CD14-positive monocyte (primary cell): ENCODE results near the gene CEP170B. TPM values are rescaled to one million over a fixed set of nuclear protein-coding genes. Genes with fewer than 3 reads are reported as not detected.

Experiments
- DNase-seq, 3 donors: peaks; one replicate each; pipeline ENCODE4 v3.0.0-alpha.2; 2011 to 2022
- H2AFZ ChIP-seq: 2 replicates; pipeline ENCODE4 v1.6.0; 2012; ENCODE audit warnings: mild to moderate bottlenecking, low read depth, low read length, inconsistent platforms; ENCODE audit not compliant: insufficient read depth, poor library complexity, severe bottlenecking
- H3K27ac ChIP-seq, 2 donors: 1 replicate in 1 of 2; 2 replicates in 1 of 2; pipeline ENCODE4 v1.5.1; 2012 to 2013; ENCODE audit warnings: low read length in 2 of 2, control low read depth in 1 of 2, inconsistent platforms in 1 of 2, low read depth in 1 of 2, mild to moderate bottlenecking in 1 of 2
- H3K27me3 ChIP-seq, 2 donors: one replicate each; pipeline versions ENCODE4 v1.6.0 to v1.6.1; 2011 to 2013; ENCODE audit warnings: low read length in 2 of 2; ENCODE audit not compliant: control insufficient read depth in 2 of 2, insufficient read depth in 2 of 2
- H3K36me3 ChIP-seq, 2 donors: replicated peaks in 1 of 2; 1 replicate in 1 of 2; 2 replicates in 1 of 2; pipeline versions ENCODE4 v1.5.1 to v1.6.1; 2012 to 2013; ENCODE audit warnings: low read length in 2 of 2, control low read depth in 1 of 2, inconsistent platforms in 1 of 2, mild to moderate bottlenecking in 1 of 2; ENCODE audit not compliant: insufficient read depth in 2 of 2, control insufficient read depth in 1 of 2
- H3K4me1 ChIP-seq, 2 donors: 1 replicate in 1 of 2; 2 replicates in 1 of 2; pipeline versions ENCODE4 v1.5.1 to v1.6.1; 2012 to 2013; ENCODE audit warnings: low read length in 2 of 2, control low read depth in 1 of 2, inconsistent platforms in 1 of 2, mild to moderate bottlenecking in 1 of 2, moderate library complexity in 1 of 2; ENCODE audit not compliant: insufficient read depth in 2 of 2, control insufficient read depth in 1 of 2
- H3K4me2 ChIP-seq: replicated peaks from 2 replicates; pipeline ENCODE3; 2012; ENCODE audit warnings: low read length, moderate library complexity, mild to moderate bottlenecking; ENCODE audit not compliant: poor library complexity, severe bottlenecking; ENCODE audit errors: extremely low read depth
- H3K4me3 ChIP-seq, 3 experiments: fragments of 200-600 bp in 1 of 3; sonication (generic) in 1 of 3; replicated peaks in 1 of 3; 1 replicate in 2 of 3; 2 replicates in 1 of 3; pipeline ENCODE4 v1.5.1; 2011 to 2013; ENCODE audit warnings: low read length in 3 of 3, mild to moderate bottlenecking in 3 of 3, control low read depth in 2 of 3, low read depth in 2 of 3, inconsistent platforms in 1 of 3, moderate library complexity in 1 of 3
- H3K79me2 ChIP-seq: 2 replicates; pipeline ENCODE4 v1.6.0; 2012; ENCODE audit warnings: mild to moderate bottlenecking, control low read depth, inconsistent platforms, low read length, moderate library complexity; ENCODE audit not compliant: insufficient read depth
- H3K9ac ChIP-seq: 2 replicates; pipeline ENCODE4 v1.6.0; 2017; ENCODE audit warnings: low read length, mild to moderate bottlenecking; ENCODE audit not compliant: insufficient read depth, poor library complexity, severe bottlenecking
- H3K9me3 ChIP-seq, 2 donors: replicated peaks in 1 of 2; 1 replicate in 1 of 2; 2 replicates in 1 of 2; pipeline versions ENCODE4 v1.5.1 to v1.6.1; 2012 to 2013; ENCODE audit warnings: low read length in 2 of 2, control low read depth in 1 of 2; ENCODE audit not compliant: control insufficient read depth in 1 of 2, insufficient read depth in 1 of 2
- H4K20me1 ChIP-seq: 2 replicates; pipeline ENCODE4 v1.6.0; 2012; ENCODE audit warnings: mild to moderate bottlenecking, low read length, control low read depth, moderate library complexity; ENCODE audit not compliant: insufficient read depth
- H3K27ac Mint-ChIP-seq, 7 donors: one replicate each; pipeline ENCODE4 v1.8.0; 2020; ENCODE audit warnings: mild to moderate bottlenecking in 7 of 7, mixed read lengths in 7 of 7, moderate library complexity in 6 of 7, inconsistent platforms in 2 of 7
- H3K27me3 Mint-ChIP-seq, 3 donors: one replicate each; pipeline ENCODE4 v1.8.0; 2021 to 2022; ENCODE audit warnings: low read depth in 3 of 3, mild to moderate bottlenecking in 3 of 3, mixed read lengths in 3 of 3, moderate library complexity in 3 of 3, inconsistent platforms in 1 of 3
- H3K36me3 Mint-ChIP-seq, 2 donors: one replicate each; pipeline ENCODE4 v1.8.0; 2020; ENCODE audit warnings: mixed read lengths in 2 of 2, inconsistent platforms in 1 of 2, mild to moderate bottlenecking in 1 of 2
- H3K4me1 Mint-ChIP-seq: one replicate; pipeline ENCODE4 v1.8.0; 2020; ENCODE audit warnings: mild to moderate bottlenecking, mixed read lengths
- H3K4me3 Mint-ChIP-seq, 2 donors: one replicate each; pipeline ENCODE4 v1.8.0; 2020; ENCODE audit warnings: mild to moderate bottlenecking in 2 of 2, mixed read lengths in 2 of 2, moderate library complexity in 1 of 2
- H3K9me3 Mint-ChIP-seq, 7 donors: one replicate each; pipeline ENCODE4 v1.8.0; 2020 to 2022; ENCODE audit warnings: mixed read lengths in 7 of 7, mild to moderate bottlenecking in 6 of 7, moderate library complexity in 6 of 7, inconsistent platforms in 2 of 7
- CTCF ChIP-seq: fragments of 200-600 bp; IDR thresholded peaks from one replicate; pipeline ENCODE4 v1.8.0; 2022; ENCODE audit warnings: antibody characterized with exemption, mild to moderate bottlenecking
- WGBS: methylation state at CpG from one replicate; pipeline ENCODE4 v1.1.5; 2013; ENCODE audit warnings: missing lambda C conversion rate; ENCODE audit not compliant: insufficient coverage; 5-methylcytosine and 5-hydroxymethylcytosine counted together
- intact Hi-C, 2 donors: fragments of 100-400 bp; cut with micrococcal nuclease; formaldehyde crosslinking; loops; one replicate each; pipeline versions ENCODE4 v1.15.0 to v1.15.1; 2023
- polyA plus RNA-seq, 3 donors: library from polyadenylated mRNA; depleted of rRNA in 1 of 3; unstranded in 2 of 3; stranded (reverse) in 1 of 3; fragments of 300-500 nt in 2 of 3; fragments of >200 nt in 1 of 3; fragmentation: Illumina TruSeq in 2 of 3; gene quantifications; 1 replicate in 2 of 3; 2 replicates in 1 of 3; pipeline ENCODE4 v1.2.3, GENCODE V29; 2012 to 2021

Gene CEP170B
- polyA plus RNA-seq, 3 donors = 0.09 TPM; not detected in 2

DNA sequence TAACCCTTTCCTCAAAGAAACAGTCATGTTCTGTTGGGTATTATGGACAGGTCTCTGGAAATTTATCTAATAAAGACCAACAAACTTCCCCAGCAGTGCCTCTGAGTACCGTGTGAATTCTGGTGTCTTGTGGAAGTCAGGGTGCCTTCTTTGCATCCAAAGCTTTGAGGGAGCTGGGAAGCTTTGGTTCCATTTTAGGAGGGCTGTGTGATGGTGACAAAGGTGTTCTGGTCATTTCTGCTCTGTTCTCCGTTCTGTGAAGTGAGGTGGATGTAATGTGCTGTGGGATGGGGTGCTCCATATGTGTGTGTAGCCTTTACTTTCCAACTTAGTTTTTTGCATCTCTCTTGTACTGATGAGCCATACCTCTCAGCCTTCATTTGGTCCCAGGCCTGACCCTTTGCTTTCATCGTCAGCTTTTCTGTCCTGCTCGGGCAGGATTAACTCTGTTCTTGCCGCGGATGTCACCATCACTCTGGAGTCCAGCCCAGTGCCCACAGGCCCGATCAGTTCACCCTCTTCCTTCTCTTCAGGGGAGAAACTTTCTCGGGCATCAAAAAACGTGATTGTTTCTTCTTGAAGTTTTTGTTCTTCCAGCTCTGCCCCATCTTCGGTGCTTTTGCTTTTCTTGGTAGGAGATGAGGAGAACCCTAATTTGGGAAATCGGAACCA, 72.8 kb downstream of the CEP170B start:
- H3K79me2 ChIP-seq = no peaks in the 10 kb centered on the region
- intact Hi-C loops = no loop called here
- H2AFZ ChIP-seq = no peak overlapping the region
- no peak overlapping the region for H3K4me3 ChIP-seq
- peaks cover 7 to 38% of the 10 kb centered on the region in 2 donors for H3K27me3 ChIP-seq
- no peak overlapping the region for H3K9ac ChIP-seq
- peaks cover 0 to 4% of the 10 kb centered on the region in 2 donors for H3K36me3 Mint-ChIP-seq
- no peak for TF ChIP-seq CTCF
- peaks cover 0 to 4% (median 0%) of the 10 kb centered on the region in 7 donors for H3K9me3 Mint-ChIP-seq
- H3K4me3 Mint-ChIP-seq = peak overlapping the region in 1 of 2 donors; percentile 17
- H3K27ac ChIP-seq = no peak overlapping the region
- no peaks in the 10 kb centered on the region for H3K36me3 ChIP-seq
- peaks cover 0 to 3% of the 10 kb centered on the region in 2 donors for H3K9me3 ChIP-seq
- H3K4me1 ChIP-seq = peaks cover 2 to 4% of the 10 kb centered on the region in 2 donors
- H3K4me1 Mint-ChIP-seq = no peaks in the 10 kb centered on the region
- no peak for DNase-seq
- no peak overlapping the region for H3K4me2 ChIP-seq
- WGBS = 90% methylated on average over 6 of the region's 11 CpGs
- no peaks in the 10 kb centered on the region for H4K20me1 ChIP-seq
- H3K27me3 Mint-ChIP-seq = peaks cover 41 to 51% (median 43%) of the 10 kb centered on the region in 3 donors
- no peak overlapping the region for H3K27ac Mint-ChIP-seq

GRCh38 chr14:104938436-104938835, 73.4 kb downstream of the CEP170B start:
- intact Hi-C loops = no loop called here
- no peak overlapping the region for H2AFZ ChIP-seq
- H3K79me2 ChIP-seq = no peaks in the 10 kb centered on the region
- H3K9ac ChIP-seq = no peak overlapping the region
- no peaks in the 10 kb centered on the region for H4K20me1 ChIP-seq
- Mint-ChIP-seq H3K36me3 (peaks cover 0 to 4% of the 10 kb centered on the region in 2 donors), H3K27ac (no peak overlapping the region), H3K4me1 (no peaks in the 10 kb centered on the region), H3K4me3 (no peak overlapping the region), H3K27me3 (peaks cover 41 to 51% (median 43%) of the 10 kb centered on the region in 3 donors), H3K9me3 (peaks cover 0 to 4% (median 0%) of the 10 kb centered on the region in 7 donors)
- no peaks in the 10 kb centered on the region for H3K36me3 ChIP-seq
- DNase-seq = no peak
- H3K27ac ChIP-seq = no peak overlapping the region
- TF ChIP-seq CTCF = no peak
- H3K9me3 ChIP-seq = peaks cover 0 to 3% of the 10 kb centered on the region in 2 donors
- H3K4me2 ChIP-seq = no peak overlapping the region
- no peaks in the 10 kb centered on the region for H3K4me1 ChIP-seq
- no peak overlapping the region for H3K4me3 ChIP-seq
- H3K27me3 ChIP-seq = peaks cover 7 to 38% of the 10 kb centered on the region in 2 donors
- whole genome bisulfite sequencing = 87% methylated on average over 2 of the region's 2 CpGs
